DND-41 (cell line): ENCODE data around the gene PITPNC1.

Experiments
- ATAC-seq: fragments of 200-7000 bp; cut with Tn5 transposase; 3 replicates; pipeline ENCODE4 v1.9.1; 2021; ENCODE audit warnings: low read depth; ENCODE audit not compliant: insufficient read depth
- DNase-seq: peaks from one replicate; pipeline ENCODE4 v3.0.0-alpha.2; 2020
- H2AFZ ChIP-seq: 2 replicates; pipeline ENCODE4 v1.6.0; 2012; ENCODE audit warnings: low read depth, low read length
- H3K27ac ChIP-seq: 2 replicates; pipeline ENCODE4 v1.5.1; 2012; ENCODE audit warnings: low read length, inconsistent platforms
- H3K27me3 ChIP-seq: fragments of 200-600 bp; sonication (generic); 2 replicates; pipeline ENCODE4 v1.6.0; 2012; ENCODE audit warnings: low read length, mild to moderate bottlenecking, inconsistent platforms; ENCODE audit not compliant: insufficient read depth, poor library complexity
- H3K36me3 ChIP-seq: 2 replicates; pipeline ENCODE4 v1.5.1; 2012; ENCODE audit warnings: low read length, inconsistent platforms; ENCODE audit not compliant: insufficient read depth
- H3K4me1 ChIP-seq: 2 replicates; pipeline ENCODE4 v1.5.1; 2012; ENCODE audit warnings: mild to moderate bottlenecking, low read length; ENCODE audit not compliant: insufficient read depth
- H3K4me2 ChIP-seq: 2 replicates; pipeline ENCODE4 v1.6.0; 2012; ENCODE audit warnings: mild to moderate bottlenecking, moderate library complexity, low read length, inconsistent platforms; ENCODE audit not compliant: insufficient read depth
- H3K4me3 ChIP-seq, 2 experiments: fragments of 200-600 bp in 1 of 2; shearing (Covaris generic) in 1 of 2; 2 replicates each; pipeline ENCODE4 v1.5.1; 2012 to 2016; ENCODE audit warnings: inconsistent platforms in 2 of 2, low read length in 2 of 2, mild to moderate bottlenecking in 2 of 2, low read depth in 1 of 2, moderate library complexity in 1 of 2
- H3K79me2 ChIP-seq: 2 replicates; pipeline ENCODE4 v1.6.0; 2012; ENCODE audit warnings: low read length, inconsistent platforms; ENCODE audit not compliant: insufficient read depth
- H3K9ac ChIP-seq: 2 replicates; pipeline ENCODE4 v1.6.0; 2012; ENCODE audit warnings: low read depth, mild to moderate bottlenecking, inconsistent platforms, low read length, moderate library complexity
- H3K9me3 ChIP-seq: 2 replicates; pipeline ENCODE4 v1.5.1; 2012; ENCODE audit warnings: low read length, moderate library complexity, mild to moderate bottlenecking, inconsistent platforms; ENCODE audit not compliant: insufficient read depth, severe bottlenecking
- H4K20me1 ChIP-seq: 2 replicates; pipeline ENCODE4 v1.6.0; 2012; ENCODE audit warnings: low read length; ENCODE audit not compliant: insufficient read depth
- EZH2 ChIP-seq: IDR thresholded peaks from 3 replicates; pipeline ENCODE4 v1.6.1; 2012; ENCODE audit warnings: borderline replicate concordance, low read depth, mild to moderate bottlenecking, moderate library complexity, low read length, inconsistent platforms; ENCODE audit not compliant: severe bottlenecking
- TF ChIP-seq, protein P1 (sequence below): IDR thresholded peaks from 2 replicates; pipeline ENCODE4 v1.5.1; 2012; ENCODE audit warnings: borderline replicate concordance, low read length, moderate library complexity, mild to moderate bottlenecking; ENCODE audit not compliant: poor library complexity, severe bottlenecking; ENCODE audit errors: extremely low read depth

Gene PITPNC1

DNA sequence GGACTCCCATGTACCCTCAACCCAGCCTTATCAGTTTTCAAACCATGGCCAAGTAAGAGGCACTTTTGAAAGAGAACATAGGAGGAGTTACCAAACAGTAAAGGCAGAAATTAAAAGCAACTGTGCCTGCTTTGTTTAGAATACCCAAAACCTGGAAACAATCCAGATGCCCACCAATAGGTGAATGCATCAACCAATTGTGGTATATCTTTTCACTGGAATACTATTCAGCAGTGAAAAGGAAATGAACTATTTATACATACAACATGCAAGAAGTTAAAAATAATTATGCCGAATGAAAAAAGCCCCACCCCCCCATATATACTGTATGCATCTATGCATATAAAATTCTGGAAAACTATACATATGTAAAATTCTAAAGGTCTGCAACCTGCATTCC, 37.0 kb downstream of the PITPNC1 start:
- TF ChIP-seq EZH2, result no peak
- TF ChIP-seq, protein P1, sequence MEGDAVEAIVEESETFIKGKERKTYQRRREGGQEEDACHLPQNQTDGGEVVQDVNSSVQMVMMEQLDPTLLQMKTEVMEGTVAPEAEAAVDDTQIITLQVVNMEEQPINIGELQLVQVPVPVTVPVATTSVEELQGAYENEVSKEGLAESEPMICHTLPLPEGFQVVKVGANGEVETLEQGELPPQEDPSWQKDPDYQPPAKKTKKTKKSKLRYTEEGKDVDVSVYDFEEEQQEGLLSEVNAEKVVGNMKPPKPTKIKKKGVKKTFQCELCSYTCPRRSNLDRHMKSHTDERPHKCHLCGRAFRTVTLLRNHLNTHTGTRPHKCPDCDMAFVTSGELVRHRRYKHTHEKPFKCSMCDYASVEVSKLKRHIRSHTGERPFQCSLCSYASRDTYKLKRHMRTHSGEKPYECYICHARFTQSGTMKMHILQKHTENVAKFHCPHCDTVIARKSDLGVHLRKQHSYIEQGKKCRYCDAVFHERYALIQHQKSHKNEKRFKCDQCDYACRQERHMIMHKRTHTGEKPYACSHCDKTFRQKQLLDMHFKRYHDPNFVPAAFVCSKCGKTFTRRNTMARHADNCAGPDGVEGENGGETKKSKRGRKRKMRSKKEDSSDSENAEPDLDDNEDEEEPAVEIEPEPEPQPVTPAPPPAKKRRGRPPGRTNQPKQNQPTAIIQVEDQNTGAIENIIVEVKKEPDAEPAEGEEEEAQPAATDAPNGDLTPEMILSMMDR, result no peak
- no peak for ATAC-seq
- H3K36me3 ChIP-seq, result no peaks in the 10 kb centered on the region
- no peaks in the 10 kb centered on the region for H4K20me1 ChIP-seq
- H3K9ac ChIP-seq, result no peak overlapping the region
- H3K4me1 ChIP-seq, result no peaks in the 10 kb centered on the region
- no peak overlapping the region for H2AFZ ChIP-seq
- no peak overlapping the region for H3K4me3 ChIP-seq
- no peaks in the 10 kb centered on the region for H3K9me3 ChIP-seq
- no peak overlapping the region for H3K4me2 ChIP-seq
- DNase-seq, result no peak
- H3K27me3 ChIP-seq, result no peaks in the 10 kb centered on the region
- H3K27ac ChIP-seq, result no peak overlapping the region
- H3K79me2 ChIP-seq, result no peaks in the 10 kb centered on the region

DNA sequence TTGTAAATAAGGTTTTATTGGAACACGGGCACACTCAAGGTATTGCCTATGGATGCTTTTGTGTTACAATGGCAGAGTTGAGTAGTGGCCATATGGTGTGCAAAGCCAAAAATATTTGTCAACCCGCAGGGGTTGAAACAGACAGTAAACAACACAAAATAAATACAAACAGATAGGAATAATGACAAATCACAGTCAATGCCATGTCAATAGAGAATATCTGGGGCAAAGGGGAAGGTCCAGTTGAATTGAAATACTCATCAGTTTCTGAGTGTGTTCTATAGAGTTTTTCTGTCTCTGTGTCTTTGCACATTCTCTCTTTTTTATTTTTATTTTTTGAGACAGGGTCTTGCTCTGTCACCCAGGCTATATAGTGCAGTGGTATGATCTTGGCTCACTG, 37.5 kb downstream of the PITPNC1 start:
- no peaks in the 10 kb centered on the region for H3K4me1 ChIP-seq
- no peaks in the 10 kb centered on the region for H3K27me3 ChIP-seq
- H3K27ac ChIP-seq, result no peak overlapping the region
- H3K9me3 ChIP-seq, result no peaks in the 10 kb centered on the region
- no peak for TF ChIP-seq EZH2
- TF ChIP-seq, protein P1, result no peak
- no peaks in the 10 kb centered on the region for H4K20me1 ChIP-seq
- ATAC-seq, result no peak
- no peak overlapping the region for H3K4me3 ChIP-seq
- no peak overlapping the region for H2AFZ ChIP-seq
- no peak for DNase-seq
- H3K36me3 ChIP-seq, result no peaks in the 10 kb centered on the region
- no peak overlapping the region for H3K9ac ChIP-seq
- H3K4me2 ChIP-seq, result no peak overlapping the region
- no peaks in the 10 kb centered on the region for H3K79me2 ChIP-seq

DNA sequence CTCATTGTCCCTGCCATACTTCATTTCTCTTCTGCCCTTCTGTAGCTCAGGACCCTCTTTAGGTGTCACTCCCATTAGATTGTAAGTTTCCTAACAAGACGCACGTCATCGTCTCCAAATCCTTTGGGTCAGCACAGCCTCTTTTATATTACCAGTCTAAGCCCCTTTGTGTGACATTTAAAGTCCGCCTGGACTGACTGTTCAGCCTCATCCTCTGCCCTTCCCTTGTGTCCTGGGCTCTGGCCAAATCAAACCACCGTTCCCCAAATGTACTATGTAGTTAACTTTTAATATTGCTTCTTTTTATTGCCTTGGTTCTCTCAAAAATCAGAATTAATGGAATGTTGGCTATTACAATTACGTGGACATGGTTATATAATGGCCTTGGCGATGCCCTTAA, 38.2 kb downstream of the PITPNC1 start:
- Histone ChIP-seq H3K9me3 (no peaks in the 10 kb centered on the region), H2AFZ (no peak overlapping the region), H3K27me3 (no peaks in the 10 kb centered on the region), H3K4me3 (no peak overlapping the region), H3K27ac (no peak overlapping the region), H3K4me1 (no peaks in the 10 kb centered on the region), H3K4me2 (no peak overlapping the region), H3K36me3 (no peaks in the 10 kb centered on the region), H3K79me2 (no peaks in the 10 kb centered on the region), H3K9ac (no peak overlapping the region), H4K20me1 (no peaks in the 10 kb centered on the region)
- ATAC-seq (no peak), DNase-seq (no peak)
- no peak for TF ChIP-seq EZH2
- TF ChIP-seq, protein P1, result no peak

DNA sequence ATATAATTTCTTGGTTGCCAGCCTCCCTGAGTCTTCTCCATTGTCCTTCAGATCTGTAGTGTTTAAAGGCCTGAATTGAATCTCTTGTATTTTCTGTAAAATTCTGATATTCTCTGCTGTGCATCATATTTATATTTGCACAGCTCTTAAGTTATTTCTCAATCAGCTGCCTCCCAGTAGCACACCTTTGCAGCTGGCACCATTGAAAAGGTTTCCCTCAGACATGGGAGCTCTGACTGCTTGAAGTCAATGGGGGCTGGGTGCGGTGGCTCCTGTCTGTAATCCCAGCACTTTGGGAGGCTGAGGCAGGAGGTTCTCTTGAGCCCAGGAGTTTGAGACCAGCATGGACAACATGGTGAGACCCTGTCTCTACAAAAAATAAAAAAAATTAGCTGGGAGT, 40.4 kb downstream of the PITPNC1 start:
- no peak overlapping the region for H3K4me3 ChIP-seq
- no peaks in the 10 kb centered on the region for H3K79me2 ChIP-seq
- no peak overlapping the region for H3K4me2 ChIP-seq
- TF ChIP-seq, protein P1, result no peak
- no peak for TF ChIP-seq EZH2
- no peak overlapping the region for H3K27ac ChIP-seq
- DNase-seq, result no peak
- no peak overlapping the region for H3K9ac ChIP-seq
- H3K9me3 ChIP-seq, result no peaks in the 10 kb centered on the region
- peaks cover 13% of the 10 kb centered on the region for H3K4me1 ChIP-seq
- no peaks in the 10 kb centered on the region for H4K20me1 ChIP-seq
- no peak overlapping the region for H2AFZ ChIP-seq
- H3K36me3 ChIP-seq, result no peaks in the 10 kb centered on the region
- H3K27me3 ChIP-seq, result no peaks in the 10 kb centered on the region
- ATAC-seq, result no peak
